ENCODE measurements around the gene CASP10. TPM values are rescaled to one million over a fixed set of nuclear protein-coding genes. Genes with fewer than 3 reads are reported as not detected.

Gene CASP10
- polyA plus RNA-seq, 1 donor = 19.9 TPM

- WGBS (ENCODE audit: insufficient coverage, low lambda C conversion rate) = 90% methylated on average over 2 of the region's 12 CpGs
- Histone ChIP-seq H3K36me3 (ENCODE audit: control insufficient read depth, insufficient read depth, low read length) (peaks cover 53% of the 10 kb centered on the region), H3K4me3 (ENCODE audit: low read length) (no peak overlapping the region), H3K27me3 (ENCODE audit: control insufficient read depth, insufficient read depth, low read length) (no peaks in the 10 kb centered on the region), H3K27ac (ENCODE audit: low read length) (no peak overlapping the region), H3K4me1 (ENCODE audit: control insufficient read depth, insufficient read depth, low read length) (no peaks in the 10 kb centered on the region), H3K9me3 (ENCODE audit: control insufficient read depth, low read depth, low read length) (no peaks in the 10 kb centered on the region)
- DNase-seq = no peak
These were observed 84.5 kb downstream of the CASP10 start for GRCh38 chr2:201267278-201268030.

GRCh38 chr2:201269764-201270163, 86.8 kb downstream of the CASP10 start:
- Histone ChIP-seq H3K36me3 (ENCODE audit: control insufficient read depth, insufficient read depth, low read length) (peaks cover 72% of the 10 kb centered on the region), H3K27ac (ENCODE audit: low read length) (no peak overlapping the region)
- WGBS (ENCODE audit: insufficient coverage, low lambda C conversion rate) = 100% methylated on average over 1 of the region's 2 CpGs

GRCh38 chr2:201270293-201271001, 87.5 kb downstream of the CASP10 start:
- DNase-seq = no peak
- 100% methylated on average over 1 of the region's 9 CpGs for WGBS (ENCODE audit: insufficient coverage, low lambda C conversion rate)
- H3K9me3 ChIP-seq (ENCODE audit: control insufficient read depth, low read depth, low read length) = no peaks in the 10 kb centered on the region
- no peak overlapping the region for H3K27ac ChIP-seq (ENCODE audit: low read length)
- H3K36me3 ChIP-seq (ENCODE audit: control insufficient read depth, insufficient read depth, low read length) = peaks cover 78% of the 10 kb centered on the region
- no peak overlapping the region for H3K4me3 ChIP-seq (ENCODE audit: low read length)
- H3K4me1 ChIP-seq (ENCODE audit: control insufficient read depth, insufficient read depth, low read length) = no peaks in the 10 kb centered on the region
- no peaks in the 10 kb centered on the region for H3K27me3 ChIP-seq (ENCODE audit: control insufficient read depth, insufficient read depth, low read length)

More at GRCh38 chr2:201269764-201270163, 86.8 kb downstream of the CASP10 start:
- H3K9me3 ChIP-seq (ENCODE audit: control insufficient read depth, low read depth, low read length) = no peaks in the 10 kb centered on the region
- no peak overlapping the region for H3K4me3 ChIP-seq (ENCODE audit: low read length)
- no peak for DNase-seq
- H3K27me3 ChIP-seq (ENCODE audit: control insufficient read depth, insufficient read depth, low read length) = no peaks in the 10 kb centered on the region
- H3K4me1 ChIP-seq (ENCODE audit: control insufficient read depth, insufficient read depth, low read length) = no peaks in the 10 kb centered on the region

GRCh38 chr2:201271917-201272316, 89.0 kb downstream of the CASP10 start:
- no peaks in the 10 kb centered on the region for H3K27me3 ChIP-seq (ENCODE audit: control insufficient read depth, insufficient read depth, low read length)
- no CpG with 5 or more reads among the region's 2 CpGs for WGBS (ENCODE audit: insufficient coverage, low lambda C conversion rate)
- peaks cover 83% of the 10 kb centered on the region for H3K36me3 ChIP-seq (ENCODE audit: control insufficient read depth, insufficient read depth, low read length)

GRCh38 chr2:201273330-201273983, 90.5 kb downstream of the CASP10 start:
- H3K36me3 ChIP-seq (ENCODE audit: control insufficient read depth, insufficient read depth, low read length) = peaks cover 76% of the 10 kb centered on the region
- no peaks in the 10 kb centered on the region for H3K9me3 ChIP-seq (ENCODE audit: control insufficient read depth, low read depth, low read length)
- H3K27ac ChIP-seq (ENCODE audit: low read length) = no peak overlapping the region
- DNase-seq = no peak
- 90% methylated on average over 3 of the region's 9 CpGs for WGBS (ENCODE audit: insufficient coverage, low lambda C conversion rate)
- no peaks in the 10 kb centered on the region for H3K4me1 ChIP-seq (ENCODE audit: control insufficient read depth, insufficient read depth, low read length)
- no peak overlapping the region for H3K4me3 ChIP-seq (ENCODE audit: low read length)
- H3K27me3 ChIP-seq (ENCODE audit: control insufficient read depth, insufficient read depth, low read length) = no peaks in the 10 kb centered on the region

More at GRCh38 chr2:201271917-201272316, 89.0 kb downstream of the CASP10 start:
- Histone ChIP-seq H3K9me3 (ENCODE audit: control insufficient read depth, low read depth, low read length) (no peaks in the 10 kb centered on the region), H3K27ac (ENCODE audit: low read length) (no peak overlapping the region), H3K4me1 (ENCODE audit: control insufficient read depth, insufficient read depth, low read length) (no peaks in the 10 kb centered on the region), H3K4me3 (ENCODE audit: low read length) (no peak overlapping the region)
- DNase-seq = no peak

GRCh38 chr2:201275069-201275468, 92.1 kb downstream of the CASP10 start:
- H3K27ac ChIP-seq (ENCODE audit: low read length) = no peak overlapping the region
- H3K36me3 ChIP-seq (ENCODE audit: control insufficient read depth, insufficient read depth, low read length) = peaks cover 76% of the 10 kb centered on the region
- no peaks in the 10 kb centered on the region for H3K27me3 ChIP-seq (ENCODE audit: control insufficient read depth, insufficient read depth, low read length)
- no peak for DNase-seq
- no peaks in the 10 kb centered on the region for H3K4me1 ChIP-seq (ENCODE audit: control insufficient read depth, insufficient read depth, low read length)
- H3K4me3 ChIP-seq (ENCODE audit: low read length) = no peak overlapping the region
- no peaks in the 10 kb centered on the region for H3K9me3 ChIP-seq (ENCODE audit: control insufficient read depth, low read depth, low read length)
- WGBS (ENCODE audit: insufficient coverage, low lambda C conversion rate) = no CpG with 5 or more reads among the region's 2 CpGs

GRCh38 chr2:201275990-201276389, 93.0 kb downstream of the CASP10 start:
- no peaks in the 10 kb centered on the region for H3K9me3 ChIP-seq (ENCODE audit: control insufficient read depth, low read depth, low read length)
- H3K36me3 ChIP-seq (ENCODE audit: control insufficient read depth, insufficient read depth, low read length) = peaks cover 68% of the 10 kb centered on the region
- no peak overlapping the region for H3K4me3 ChIP-seq (ENCODE audit: low read length)
- no CpG with 5 or more reads among the region's 5 CpGs for WGBS (ENCODE audit: insufficient coverage, low lambda C conversion rate)
- H3K27ac ChIP-seq (ENCODE audit: low read length) = no peak overlapping the region
- no peak for DNase-seq
- no peaks in the 10 kb centered on the region for H3K27me3 ChIP-seq (ENCODE audit: control insufficient read depth, insufficient read depth, low read length)
- no peaks in the 10 kb centered on the region for H3K4me1 ChIP-seq (ENCODE audit: control insufficient read depth, insufficient read depth, low read length)

GRCh38 chr2:201276511-201276910, 93.6 kb downstream of the CASP10 start:
- Histone ChIP-seq H3K9me3 (ENCODE audit: control insufficient read depth, low read depth, low read length) (no peaks in the 10 kb centered on the region), H3K4me1 (ENCODE audit: control insufficient read depth, insufficient read depth, low read length) (no peaks in the 10 kb centered on the region), H3K27ac (ENCODE audit: low read length) (no peak overlapping the region), H3K4me3 (ENCODE audit: low read length) (no peak overlapping the region), H3K27me3 (ENCODE audit: control insufficient read depth, insufficient read depth, low read length) (no peaks in the 10 kb centered on the region), H3K36me3 (ENCODE audit: control insufficient read depth, insufficient read depth, low read length) (peaks cover 65% of the 10 kb centered on the region)
- no peak for DNase-seq
- WGBS (ENCODE audit: insufficient coverage, low lambda C conversion rate) = no CpG with 5 or more reads among the region's 6 CpGs
